NCI-H146 (cell line): ENCODE measurements around the gene TRIM73.
"Not testable (repeated sequence)": the region's sequence is repeated elsewhere in the genome, so short reads cannot be mapped to it uniquely, and the experiment has no call there.

Source experiments
- DNase-seq: peaks from one replicate; lab custom pipeline; 2025; lab: John Stamatoyannopoulos, UW

The TRIM73 gene

DNA sequence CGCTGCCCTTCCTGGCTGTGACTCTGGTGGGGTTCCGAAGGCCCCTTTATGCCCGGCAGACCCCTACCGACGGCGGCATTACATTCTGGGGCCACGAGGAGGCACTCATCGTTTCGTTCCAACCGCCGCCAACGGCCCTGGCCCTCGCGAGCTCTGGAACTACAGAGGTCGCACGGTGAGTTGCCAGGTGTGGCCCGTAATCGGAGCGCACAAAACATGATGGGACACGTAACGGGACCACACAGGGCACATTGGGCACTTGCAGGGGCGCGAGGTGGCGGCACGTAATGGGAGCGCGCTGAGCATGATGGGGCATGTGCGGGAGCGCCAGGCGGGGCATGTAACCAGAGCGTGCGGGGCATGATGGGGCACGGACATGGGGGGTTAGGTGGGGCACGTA is at the start of gene TRIM73:
Gene TRIM73, plus strand, starts transcription at position 301 of the 400 bp plus-strand sequence. CDS start 3,305 bp downstream, outside the sequence.
- not testable (repeated sequence) for DNase-seq

DNA sequence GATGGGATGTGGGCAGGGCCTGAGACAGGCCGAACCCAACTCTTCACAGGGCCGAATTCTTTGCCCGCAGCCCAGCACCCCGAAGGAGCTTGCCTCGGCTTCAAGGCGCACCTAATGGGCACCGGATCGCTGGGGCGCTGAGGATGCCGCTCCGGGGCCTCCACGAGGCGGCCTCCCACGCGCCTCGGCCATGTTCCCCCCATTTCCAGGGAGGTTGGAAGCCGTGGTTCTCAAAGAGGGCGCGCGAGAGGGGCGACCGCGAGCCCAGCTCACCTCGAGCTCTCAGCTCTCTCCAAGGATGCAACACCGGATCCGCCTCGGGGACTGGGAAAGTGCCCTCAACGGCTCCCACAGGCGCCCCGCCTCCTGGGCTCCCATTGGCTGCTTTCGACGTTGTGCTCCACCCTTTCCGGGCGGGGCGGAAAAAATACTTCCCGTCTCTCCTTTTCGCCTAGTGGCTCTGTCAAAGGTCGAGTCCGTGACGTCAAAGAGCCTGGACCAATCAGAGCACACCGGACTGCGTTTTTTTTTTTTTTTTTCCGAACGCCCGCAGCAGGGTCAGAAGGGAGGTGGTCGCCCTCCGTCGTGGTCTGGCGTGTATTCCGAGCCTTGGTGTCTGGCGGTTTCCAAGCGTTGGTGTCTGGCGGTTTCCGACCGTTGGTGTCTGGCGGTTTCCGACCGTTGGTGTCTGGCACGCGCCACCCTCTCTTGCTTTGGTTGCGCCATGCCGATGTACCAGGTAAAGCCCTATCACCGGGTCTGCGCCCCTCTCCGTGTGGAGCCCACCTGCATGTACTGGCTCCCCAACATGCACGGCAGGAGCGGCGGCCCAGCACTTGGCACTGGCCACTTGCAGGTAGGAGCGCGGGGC is 36.5 kb upstream of the TRIM73 start:
- DNase-seq, result not testable (repeated sequence)

DNA sequence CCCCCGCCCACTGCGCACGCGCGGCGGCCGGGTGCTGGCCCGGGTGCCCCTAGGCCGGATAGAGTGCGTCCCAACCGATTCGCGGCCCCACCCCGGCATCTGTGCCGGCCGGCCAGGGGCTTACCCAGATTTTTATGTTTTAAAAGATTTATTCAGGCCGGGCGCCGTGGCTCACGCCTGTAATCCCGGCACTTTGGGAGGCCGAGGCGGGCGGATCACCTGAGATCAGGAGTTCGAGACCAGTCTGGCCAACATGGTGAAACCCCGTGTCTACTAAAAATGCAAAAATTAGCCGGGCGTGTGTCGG is 35.9 kb upstream of the TRIM73 start:
- DNase-seq, result not testable (repeated sequence)

DNA sequence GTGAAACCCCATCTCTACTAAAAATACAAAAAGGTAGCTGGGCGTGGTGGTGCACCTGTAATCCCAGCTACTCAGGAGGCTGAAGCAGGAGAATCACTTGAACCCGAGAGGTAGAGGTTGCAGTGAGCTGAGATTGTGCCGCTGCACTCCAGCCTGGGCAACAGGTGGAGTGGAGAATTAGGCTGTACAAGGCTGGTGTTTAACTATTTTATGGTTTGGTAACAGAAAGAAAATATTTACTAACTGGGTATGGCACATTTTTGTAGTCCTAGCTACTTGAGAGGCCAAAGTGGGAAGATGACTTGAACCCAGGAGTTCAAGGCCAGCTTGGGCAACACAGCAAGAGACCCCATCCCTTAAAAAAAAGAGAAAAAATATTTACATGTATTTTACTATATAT is 31.4 kb upstream of the TRIM73 start:
- DNase-seq, result not testable (repeated sequence)

DNA sequence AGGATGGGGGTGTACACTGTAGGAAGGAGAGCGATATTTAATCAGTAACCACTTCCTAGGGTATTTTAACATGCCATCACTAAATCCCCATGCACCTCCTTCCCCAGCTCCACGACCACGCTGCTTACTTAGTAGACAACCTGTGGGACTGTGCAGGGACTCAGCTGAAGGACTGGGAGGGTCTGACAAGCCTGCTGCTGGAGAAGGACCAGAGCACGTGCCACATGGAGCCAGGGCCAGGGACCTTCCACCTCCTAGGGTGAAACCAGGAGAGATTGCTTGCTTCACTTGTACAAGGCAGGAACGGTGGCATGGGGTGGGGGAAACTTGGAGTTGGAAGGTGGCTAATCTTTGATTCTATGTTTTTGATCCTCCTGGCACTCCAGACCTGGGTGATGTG is 28.8 kb upstream of the TRIM73 start:
- DNase-seq, result not testable (repeated sequence)

DNA sequence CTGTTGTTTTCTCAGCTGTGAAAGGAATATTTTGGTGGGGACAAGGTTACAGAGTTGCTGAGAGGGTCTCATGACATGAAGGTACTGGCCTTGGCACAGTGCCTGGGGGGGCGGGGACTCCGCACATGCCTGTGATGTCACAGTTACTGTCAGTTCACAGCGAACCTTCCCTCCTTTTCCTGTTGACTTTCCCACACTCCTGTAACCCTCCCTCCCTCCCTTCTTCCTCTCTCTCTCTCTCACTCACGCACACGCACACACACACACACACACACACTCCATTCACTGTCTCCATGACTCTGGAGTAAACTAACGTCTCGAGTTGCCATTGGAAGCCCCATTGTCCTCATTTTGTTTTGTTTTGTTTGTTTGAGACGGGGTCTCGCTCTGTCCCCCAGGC is 28.1 kb upstream of the TRIM73 start:
- DNase-seq, result not testable (repeated sequence)

DNA sequence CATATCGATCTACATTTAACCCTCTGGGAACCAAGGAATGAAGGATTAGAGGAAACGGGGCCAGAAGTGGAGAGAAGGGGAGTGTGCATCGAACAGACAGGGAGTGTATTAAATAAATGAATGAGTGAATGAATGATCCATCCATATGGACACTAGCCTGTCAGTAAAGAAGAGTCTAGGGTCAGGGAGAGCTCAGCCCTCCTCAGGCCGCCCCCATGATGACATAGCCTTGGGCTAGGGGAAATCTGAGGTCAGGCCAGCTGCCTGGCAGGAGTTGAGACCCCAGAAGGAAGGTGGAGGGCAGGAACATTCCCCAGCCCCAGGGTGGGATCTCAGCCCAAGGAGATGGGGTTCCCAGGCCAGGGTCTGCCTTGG is 21.3 kb upstream of the TRIM73 start:
- not testable (repeated sequence) for DNase-seq

DNA sequence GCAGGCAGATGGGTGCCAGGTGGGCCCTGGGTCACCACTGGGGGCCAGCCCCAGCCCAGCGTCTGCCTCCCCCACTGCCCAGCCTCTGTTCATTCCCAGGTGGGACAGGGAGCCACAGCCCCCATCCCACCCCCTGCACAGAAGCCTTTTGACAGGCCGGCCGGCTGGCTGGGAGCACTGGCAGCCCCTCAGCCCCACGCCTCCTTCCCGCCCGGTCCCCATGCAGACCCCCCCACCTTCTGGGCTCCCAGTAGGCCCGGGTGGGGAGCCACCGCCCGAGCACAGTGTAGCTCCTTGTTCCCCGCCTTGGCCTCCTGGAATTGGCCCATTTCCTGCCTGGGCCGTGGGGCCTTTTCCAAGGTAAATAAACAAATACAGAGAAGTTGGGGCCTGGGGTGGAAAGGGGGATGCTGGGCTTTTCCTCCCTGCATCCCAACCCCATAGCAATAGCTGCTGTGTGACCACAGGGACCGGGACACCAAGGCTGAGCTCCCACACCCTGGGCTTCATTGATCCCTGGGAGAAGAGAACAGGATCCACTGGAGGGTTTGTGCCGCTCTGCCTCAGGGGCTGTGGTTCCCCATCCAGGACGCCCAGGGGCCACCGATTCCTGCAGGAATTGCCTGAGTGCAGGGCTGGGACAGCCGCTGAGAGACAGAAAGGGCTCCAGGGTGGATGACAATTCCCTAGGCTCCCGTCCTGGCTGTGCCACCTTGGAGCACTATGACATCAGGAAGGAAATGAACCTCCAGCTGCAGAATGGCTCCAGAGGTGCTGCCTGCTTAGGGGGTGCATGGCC is 20.7 kb upstream of the TRIM73 start:
- DNase-seq, result not testable (repeated sequence)

DNA sequence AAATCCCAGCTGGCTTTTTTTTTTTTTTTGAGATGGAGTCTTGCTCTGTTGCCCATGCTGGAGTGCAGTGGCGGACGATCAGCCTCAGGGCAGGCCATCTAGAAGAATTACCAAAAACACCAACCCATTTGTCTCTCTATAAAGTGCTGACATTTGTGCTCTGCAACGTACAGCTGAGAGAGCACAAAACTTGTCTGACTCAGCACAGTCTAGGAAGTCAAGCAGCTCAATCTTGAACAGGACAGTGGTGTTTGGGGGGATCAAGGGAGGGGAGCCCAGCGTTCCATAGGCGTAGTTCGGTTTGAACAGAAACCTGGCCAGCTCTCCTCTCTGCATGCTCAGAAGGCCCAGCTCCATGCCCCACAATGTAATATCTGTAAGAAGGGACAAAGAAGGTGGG is 2.2 kb upstream of the TRIM73 start:
- not testable (repeated sequence) for DNase-seq

DNA sequence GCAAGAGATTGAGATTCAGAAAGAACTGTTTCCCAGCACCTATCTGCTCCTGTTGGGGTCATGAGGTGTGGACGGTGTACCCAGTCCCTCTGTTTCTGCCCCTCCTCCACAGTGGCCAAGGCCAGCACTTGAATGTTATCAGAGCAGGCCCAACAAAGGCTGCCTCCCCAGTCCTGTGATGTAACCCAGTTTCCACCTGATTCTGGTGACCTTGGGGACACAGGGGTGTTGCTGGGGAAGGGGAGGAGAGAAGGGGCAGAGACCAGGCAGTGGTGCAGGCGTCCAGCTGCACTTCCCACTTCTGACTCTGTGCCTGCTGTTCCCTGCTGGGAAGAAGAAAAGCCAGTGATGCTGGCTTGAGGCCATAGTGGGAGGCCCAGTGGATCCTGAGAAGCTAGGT is 2.4 kb downstream of the TRIM73 start:
- not testable (repeated sequence) for DNase-seq

DNA sequence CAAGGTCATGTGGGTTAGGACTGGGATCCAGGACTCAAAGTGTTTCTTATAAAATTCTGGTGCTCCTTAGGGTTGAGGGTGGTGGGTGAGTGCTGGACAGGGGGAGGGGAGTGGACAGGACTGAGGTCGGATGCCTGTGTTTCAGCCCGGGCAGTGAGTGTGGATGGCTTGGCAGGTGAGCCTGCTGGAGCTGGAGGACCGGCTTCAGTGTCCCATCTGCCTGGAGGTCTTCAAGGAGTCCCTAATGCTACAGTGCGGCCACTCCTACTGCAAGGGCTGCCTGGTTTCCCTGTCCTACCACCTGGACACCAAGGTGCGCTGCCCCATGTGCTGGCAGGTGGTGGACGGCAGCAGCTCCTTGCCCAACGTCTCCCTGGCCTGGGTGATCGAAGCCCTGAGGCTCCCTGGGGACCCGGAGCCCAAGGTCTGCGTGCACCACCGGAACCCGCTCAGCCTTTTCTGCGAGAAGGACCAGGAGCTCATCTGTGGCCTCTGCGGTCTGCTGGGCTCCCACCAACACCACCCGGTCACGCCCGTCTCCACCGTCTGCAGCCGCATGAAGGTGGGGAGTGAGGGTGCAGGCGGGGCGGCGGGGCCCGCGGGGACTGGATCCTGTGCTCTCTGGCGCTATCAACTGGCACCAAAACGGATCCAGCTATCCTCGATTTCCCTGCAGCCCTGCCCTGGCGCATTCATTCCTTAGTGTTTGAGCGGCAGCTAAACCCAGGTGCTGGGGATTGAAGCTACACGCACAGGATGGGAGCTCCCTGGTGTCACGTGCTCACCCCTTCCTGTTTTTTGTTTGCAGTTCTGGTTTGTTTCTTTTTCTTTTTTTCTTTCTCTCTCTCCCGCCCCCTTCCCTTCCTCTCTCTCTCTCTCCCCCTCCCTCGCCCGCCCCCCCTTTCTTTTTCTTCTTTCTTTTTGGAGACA is 3.6 kb downstream of the TRIM73 start:
- DNase-seq, result not testable (repeated sequence)

DNA sequence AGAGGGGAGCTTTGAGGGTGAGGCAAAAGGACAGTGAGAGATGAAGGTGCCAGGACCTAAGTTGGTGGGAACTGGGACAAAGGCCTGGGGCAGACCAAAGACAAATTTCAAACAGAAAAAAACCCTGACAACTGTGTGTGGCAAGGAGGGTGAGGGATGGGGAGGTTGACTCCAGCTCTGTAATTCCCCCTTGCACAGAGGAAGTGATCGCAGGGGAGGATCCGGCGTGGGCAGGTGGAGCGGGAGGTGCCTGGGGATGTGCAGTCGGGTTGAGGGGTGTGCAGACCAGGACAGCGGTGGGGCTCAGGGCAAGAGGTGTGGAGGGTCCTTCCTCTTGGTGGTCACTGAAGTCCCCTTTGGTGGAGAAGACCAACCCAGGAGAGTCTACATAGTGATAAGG is 5.1 kb downstream of the TRIM73 start:
- DNase-seq, result not testable (repeated sequence)

DNA sequence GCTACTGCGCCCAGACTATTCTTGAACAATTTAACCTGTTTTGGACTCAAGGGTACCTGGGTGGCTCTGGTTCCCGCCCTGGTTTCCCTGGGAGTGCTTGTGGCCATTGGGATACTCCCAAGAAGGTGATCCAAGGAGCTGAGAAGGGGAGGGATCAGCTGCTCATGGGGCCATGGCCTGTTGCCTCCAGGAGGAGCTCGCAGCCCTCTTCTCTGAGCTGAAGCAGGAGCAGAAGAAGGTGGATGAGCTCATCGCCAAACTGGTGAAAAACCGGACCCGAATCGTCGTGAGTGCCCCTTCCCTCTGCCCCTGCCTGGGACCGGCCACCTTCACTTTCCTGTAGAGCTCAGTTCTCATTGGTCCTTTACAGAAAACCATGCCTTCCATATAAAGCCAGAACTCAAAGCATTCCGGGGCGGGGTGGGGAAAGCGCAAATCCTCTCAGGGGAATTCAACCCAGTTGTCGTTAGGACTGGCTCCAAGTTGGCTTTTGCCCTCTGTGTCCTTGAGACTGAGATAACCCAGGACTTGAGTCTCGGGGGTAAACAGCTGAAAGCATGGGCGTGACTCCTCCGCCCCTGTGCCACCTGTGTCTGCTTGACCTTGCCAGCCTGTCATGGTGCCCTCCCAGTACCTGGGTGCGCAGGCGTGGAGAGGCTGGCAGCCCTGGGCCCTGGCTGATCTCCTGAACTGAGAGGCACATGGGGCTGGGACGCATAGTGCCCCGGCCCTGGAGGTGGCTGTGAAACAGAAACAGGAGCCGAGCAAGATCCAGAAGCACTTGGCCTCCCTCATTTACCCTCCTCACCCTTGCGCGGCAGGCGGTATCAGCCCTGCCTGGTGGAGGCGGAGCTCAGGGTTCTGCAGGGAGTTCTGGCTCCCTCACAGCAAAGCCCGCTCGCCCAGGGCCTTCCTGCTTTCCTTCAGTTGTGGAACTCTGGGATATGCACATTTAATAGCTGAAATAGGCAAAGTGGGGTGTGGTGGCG is 8.3 kb downstream of the TRIM73 start:
- DNase-seq, result not testable (repeated sequence)

DNA sequence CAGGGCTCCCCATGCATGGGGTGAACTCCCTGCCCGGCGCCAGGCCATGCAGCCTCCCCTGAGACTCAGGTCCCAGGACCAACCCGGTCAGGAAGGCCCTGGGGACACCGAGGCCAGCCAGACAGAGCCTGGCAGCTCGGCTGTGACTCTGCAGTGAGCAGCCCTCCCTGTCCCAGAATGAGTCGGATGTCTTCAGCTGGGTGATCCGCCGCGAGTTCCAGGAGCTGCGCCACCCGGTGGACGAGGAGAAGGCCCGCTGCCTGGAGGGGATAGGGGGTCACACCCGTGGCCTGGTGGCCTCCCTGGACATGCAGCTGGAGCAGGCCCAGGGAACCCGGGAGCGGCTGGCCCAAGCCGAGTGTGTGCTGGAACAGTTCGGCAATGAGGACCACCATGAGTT is 9.2 kb downstream of the TRIM73 start:
- DNase-seq, result not testable (repeated sequence)

DNA sequence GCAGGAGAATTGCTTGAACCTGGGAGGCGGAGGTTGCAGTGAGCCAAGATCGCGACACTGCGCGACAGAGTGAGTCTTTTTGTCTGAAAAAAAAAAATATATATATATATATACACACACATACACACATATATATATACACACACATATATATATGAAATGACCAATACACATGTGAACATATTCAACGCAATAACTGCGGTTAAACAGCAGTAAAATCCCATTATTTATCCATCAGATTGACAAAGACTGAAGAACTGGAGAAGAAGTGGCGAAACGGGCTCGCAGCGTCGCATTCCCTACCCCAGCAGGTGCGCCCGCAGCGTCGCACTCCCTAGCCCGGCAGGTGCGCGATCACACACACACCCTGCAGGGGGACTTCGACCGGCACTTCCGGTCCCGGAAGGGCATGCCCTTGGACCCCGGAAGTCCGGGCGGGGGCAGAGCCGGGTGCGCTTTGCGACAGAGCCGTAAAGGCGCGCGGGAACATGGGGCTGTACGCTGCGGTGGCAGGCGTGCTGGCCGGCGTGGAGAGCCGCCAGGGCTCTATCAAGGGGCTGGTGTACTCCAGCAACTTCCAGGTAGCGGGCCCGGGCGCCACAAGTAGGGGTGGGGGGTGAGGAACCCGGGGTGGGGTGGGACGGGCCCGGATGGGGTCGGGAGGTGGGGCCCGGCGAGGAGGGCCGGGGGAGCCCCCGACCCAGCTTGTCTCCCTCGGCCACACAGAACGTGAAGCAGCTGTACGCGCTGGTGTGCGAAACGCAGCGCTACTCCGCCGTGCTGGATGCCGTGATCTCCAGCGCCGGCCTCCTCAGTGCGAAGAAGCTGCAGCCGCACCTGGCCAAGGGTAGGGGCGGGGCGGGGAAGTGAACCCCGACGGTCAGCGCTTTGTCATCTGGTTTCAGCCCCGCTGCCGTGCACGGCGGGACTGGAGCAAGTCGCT is 14.7 kb downstream of the TRIM73 start:
- not testable (repeated sequence) for DNase-seq

DNA sequence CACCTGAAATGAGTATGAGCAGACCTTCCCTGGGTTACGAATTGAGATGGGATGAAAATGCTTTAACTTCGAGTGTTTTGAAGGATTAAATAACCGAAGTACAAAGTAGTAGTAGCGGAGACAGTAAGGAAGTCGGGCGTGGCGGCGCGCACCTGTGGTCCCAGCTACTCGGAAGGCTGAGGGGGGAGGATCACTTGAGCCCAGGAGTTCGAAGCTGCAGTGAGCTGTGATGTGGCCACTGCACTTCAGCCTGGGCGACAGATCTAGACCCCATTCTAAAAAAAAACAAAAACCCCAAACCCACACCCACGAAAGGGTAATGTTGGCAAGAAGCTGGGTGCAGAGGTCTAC is 15.4 kb downstream of the TRIM73 start:
- not testable (repeated sequence) for DNase-seq

DNA sequence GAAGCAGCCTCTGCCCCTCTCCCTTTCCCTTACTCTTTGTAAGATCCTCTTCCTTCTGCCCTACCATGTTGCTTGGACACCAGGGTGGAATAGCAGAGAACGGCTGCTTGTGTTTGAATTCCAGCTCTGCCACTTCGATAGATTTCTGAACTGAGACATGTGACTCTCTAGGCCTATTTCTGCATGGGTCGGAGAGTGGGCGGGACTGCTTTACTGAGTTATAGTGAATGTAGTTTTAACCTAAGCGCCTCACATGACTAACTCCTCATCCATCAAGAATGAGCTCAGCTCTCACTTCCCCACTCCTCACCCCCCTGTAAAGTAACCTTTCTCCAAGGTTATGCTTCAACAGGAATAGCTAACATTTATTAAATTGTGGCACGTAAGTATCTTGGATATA is 18.8 kb downstream of the TRIM73 start:
- not testable (repeated sequence) for DNase-seq

DNA sequence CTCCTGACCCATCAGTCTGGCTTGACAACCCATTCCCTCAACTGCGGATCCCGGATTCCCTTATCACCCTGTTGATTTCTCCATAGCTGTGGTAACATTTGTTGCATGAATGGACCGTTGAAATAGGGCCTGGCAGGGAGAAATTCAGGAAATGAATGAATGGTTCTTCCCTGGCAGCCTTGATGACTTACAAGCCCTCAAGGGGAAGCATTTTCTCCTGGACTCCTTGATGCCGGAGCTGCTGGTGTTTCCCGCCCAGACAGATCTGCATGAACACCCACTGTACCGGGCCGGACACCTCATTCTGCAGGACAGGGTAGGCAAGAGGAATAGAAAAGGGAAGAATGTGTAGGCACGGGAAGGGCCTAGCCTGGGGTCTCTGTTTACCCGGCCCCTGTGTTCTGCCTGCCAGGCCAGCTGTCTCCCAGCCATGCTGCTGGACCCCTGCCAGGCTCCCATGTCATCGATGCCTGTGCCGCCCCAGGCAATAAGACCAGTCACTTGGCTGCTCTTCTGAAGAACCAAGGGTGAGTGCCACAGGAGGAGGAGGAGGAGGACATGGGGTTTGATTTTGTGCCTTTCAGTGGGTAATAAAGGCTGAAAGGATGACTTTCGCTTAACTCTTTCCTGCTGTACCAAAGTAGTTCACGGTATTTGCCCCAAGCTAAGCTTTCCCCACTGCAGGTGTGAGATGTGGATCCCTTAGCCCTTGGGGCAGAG is 19.4 kb downstream of the TRIM73 start:
- DNase-seq, result not testable (repeated sequence)

DNA sequence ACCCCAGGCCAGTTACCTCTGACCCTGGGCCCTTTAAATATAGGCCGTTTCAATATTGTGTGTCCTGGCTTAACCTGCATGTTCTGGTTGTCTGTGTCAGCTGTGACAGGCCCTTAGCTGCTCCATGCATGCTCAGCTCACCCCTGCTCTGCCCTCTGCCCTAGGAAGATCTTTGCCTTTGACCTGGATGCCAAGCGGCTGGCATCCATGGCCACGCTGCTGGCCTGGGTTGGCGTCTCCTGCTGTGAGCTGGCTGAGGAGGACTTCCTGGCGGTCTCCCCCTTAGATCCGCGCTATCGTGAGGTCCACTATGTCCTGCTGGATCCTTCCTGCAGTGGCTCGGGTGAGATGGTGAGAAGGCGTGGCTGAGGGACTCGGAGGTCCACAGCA is 20.0 kb downstream of the TRIM73 start:
- not testable (repeated sequence) for DNase-seq
